ENCODE data around the gene SLC25A21.

Gene SLC25A21

DNA sequence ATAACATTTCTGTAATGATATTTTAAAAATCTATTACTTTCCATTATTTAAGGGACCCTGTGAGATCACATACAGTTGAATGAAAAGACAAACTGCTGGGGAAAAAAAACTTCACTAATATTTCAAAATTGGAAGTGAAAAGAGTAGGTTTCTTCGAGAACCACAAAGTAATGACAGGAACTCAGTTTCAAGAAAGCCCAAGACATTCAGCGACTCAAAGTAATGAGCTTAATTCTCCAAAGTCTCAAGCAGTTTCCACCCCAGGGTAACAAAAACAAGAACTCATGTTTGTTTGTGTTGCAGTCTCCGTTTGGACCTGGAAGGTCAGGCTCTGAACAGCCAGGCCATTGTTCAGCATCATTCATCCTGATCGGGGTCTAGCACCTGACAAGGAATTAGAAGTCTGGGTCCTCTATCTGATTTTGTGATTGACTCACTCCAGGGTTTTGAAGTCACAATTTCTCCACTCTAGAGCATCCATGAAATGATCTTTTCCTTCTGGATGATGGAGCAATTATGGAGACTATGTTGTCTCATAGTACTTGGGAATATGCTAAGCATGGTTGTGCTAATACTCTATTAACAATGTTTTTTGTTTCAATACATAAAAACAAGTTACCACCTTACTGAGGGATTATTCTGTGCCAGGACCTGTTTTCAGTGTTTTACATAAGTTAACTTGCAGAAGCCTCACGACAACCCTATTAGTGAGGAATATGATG is 126.9 kb downstream of the SLC25A21 start:
- DNase-seq (ENCODE audit: low read depth), result no peak

- no peak for DNase-seq (ENCODE audit: low read depth)
Measured at GRCh38 chr14:37037636-37038387, 134.6 kb downstream of the SLC25A21 start.

GRCh38 chr14:37036669-37037341 is 135.6 kb downstream of the SLC25A21 start:
- DNase-seq (ENCODE audit: low read depth), result no peak

GRCh38 chr14:37035401-37035800 is 137.0 kb downstream of the SLC25A21 start:
- no peak for DNase-seq (ENCODE audit: low read depth)

- no peak for DNase-seq (ENCODE audit: low read depth)
Measured at GRCh38 chr14:37034410-37035285, 137.8 kb downstream of the SLC25A21 start.

DNA sequence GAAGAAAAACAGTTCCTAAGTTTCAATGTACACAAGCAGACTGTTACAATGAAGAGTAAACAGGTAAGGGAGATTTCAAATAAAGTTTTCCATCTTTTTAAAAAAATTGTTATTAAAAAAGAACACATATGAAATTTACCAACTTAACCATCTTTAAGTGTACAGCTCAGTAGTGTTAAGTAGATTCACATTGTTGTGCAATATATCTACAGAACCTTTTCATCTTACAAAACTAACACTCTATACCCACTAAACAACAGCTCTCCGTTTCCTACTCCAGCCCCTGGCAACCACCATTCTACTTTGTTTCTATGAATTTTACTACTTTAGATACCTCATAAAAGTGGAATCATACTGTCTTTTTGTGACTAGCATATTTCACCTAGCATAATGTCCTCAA is 139.5 kb downstream of the SLC25A21 start:
- no peak for DNase-seq (ENCODE audit: low read depth)

DNA sequence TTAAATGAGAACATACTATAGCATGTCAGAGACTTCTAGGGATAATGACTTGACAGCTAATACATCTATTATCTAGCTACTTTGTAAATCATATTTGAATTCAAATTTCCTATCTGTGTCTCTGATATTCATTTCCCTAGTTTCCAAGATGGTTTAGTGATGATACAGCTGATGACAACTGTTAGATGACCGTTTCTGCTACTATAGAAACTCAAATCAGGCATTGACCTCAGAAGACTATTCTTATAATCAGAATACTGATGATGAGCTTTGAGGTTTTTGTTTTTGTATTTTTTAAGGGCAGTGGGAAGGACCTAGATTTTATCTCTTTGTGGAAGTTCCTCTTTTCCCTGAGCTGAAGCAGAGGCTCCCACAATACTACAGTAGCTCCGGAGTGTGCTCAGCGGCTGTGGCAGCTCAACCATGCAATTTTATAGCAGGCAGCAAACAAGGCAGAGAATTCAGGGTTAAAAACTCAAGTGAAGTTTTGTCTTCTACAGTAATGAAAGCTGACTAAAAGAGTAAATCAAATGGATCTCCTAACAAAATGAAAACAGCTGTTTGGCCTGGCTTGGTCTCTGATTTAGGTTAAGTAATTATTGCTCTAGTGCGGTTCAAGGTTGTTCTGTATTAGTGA is 145.1 kb downstream of the SLC25A21 start:
- no peak for DNase-seq (ENCODE audit: low read depth)

- no peak for DNase-seq (ENCODE audit: low read depth)
Measured at GRCh38 chr14:37023875-37024565, 148.4 kb downstream of the SLC25A21 start.

DNA sequence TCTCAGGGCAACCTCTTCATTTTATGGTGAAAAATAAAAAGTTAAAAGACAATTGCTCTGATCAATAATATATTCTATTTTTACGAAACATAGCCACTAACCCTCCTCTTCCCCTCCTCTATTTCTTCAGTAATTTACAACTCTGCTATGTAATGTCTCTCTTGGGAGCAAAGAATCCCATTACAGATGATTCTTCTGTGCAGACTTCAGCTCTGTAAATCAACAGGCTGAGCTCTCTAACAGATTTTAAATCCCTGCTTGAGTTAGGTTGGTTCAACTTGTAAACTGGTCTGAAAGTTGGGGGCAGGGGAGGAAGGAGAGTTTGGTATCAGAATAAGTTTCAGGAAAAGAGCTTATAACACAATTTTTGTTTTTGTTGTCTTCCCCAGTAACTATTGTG is 151.0 kb downstream of the SLC25A21 start:
- DNase-seq (ENCODE audit: low read depth), result no peak

DNA sequence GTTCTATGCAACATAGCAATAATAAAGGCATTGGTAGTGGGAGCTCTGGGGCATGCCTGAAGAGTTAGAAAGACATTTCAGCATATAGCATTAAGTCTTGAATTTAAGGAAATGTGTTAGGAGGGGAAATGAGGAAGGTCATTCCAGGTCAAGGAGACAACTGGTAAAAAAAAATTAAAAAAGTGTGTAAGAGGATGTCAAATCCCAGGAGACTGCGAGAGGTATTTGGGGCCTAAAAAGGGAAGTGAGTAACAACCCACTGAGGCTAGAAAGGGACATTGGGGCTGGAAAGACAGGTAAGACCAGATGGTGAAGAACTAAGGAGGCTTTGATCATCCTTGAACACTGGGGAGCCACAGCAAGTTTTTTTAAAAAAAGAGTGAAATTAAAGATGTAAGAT is 152.9 kb downstream of the SLC25A21 start:
- DNase-seq (ENCODE audit: low read depth), result no peak

DNA sequence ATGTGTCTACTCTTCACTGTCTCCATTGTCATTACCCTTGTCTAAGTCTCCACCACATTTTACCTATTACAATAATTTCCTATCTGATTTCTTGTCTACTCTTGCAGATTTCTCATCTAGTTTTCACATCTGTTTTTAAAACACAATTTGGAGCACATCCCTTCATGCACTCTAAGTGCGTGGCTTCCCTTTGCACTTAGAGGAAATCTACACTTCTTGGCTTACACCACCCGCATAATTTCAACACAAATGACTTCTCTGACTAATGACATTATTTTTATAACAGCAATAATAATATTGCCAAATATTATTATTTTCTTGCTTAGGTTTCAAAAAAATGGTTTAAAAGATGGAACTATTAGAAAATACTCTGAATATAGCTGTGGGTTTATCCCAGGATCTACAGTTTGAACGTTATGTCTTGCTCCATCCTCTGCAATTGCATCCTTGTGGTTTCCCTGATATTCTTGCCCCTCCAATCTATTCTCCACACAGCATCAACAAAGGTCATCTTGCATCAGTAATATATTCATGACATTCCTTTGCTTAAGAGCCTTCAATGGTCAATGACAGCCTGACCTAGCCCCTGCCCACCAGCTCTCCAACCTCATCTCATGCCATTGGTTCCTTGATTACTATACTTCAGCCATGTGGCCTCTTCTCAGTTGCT is 153.7 kb downstream of the SLC25A21 start:
- no peak for DNase-seq (ENCODE audit: low read depth)

GRCh38 chr14:37013078-37013477 is 159.3 kb downstream of the SLC25A21 start:
- DNase-seq (ENCODE audit: low read depth), result no peak

DNA sequence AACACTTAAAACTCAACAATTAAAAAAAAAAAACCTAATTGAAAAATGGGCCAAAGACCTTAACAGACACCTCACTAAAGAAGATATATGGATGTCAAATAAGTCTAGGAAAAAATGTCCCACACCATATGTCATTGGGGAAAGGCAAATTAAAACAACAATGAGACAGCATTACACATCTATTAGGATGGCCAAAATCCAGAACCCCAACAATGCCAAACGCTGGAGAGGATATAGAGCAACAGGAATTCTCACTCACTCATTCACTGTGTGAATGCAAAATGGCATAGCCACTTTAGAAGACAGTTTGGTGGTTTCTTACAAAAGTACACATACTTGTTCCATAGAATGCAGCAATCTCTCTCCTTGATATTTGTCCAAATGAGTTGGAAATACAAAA is 173.7 kb downstream of the SLC25A21 start:
- no peak for DNase-seq (ENCODE audit: low read depth)

- DNase-seq (ENCODE audit: low read depth), result no peak
Measured at GRCh38 chr14:36997843-36998242, 174.6 kb downstream of the SLC25A21 start.

DNA sequence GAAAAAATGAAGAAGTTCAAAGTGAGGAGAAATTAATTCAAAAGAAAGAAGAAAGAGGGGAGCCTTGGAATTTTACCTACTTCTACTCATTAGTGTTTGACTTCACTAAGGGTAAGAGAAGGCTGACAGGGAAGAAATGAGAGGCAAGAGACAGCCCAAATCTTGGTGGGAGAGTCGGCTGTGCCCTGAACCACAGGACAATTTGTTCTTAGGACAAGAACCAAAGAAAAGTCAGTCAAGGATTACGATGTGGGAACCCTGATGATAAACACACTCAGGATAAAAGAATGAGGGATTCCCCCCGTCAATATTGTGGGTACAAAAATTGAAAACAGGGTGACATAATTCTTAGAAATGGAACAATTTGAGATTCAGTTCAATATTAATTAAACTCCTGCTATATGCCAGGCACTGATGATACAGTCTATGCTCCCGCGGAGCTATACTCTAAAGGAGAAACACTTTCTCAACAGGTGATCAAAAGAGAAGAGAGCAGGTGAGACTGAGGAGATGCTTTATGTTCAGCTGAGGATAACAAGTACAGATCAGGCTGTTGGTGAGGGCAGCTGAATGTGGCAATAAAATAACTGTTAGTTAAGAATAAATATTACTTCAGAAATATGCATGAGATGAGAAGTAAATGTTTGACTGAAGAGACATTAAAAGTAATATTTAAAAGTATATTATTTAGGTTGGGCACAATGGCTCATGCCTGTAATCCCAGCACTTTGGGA is 175.4 kb downstream of the SLC25A21 start:
- DNase-seq (ENCODE audit: low read depth), result no peak

- no peak for DNase-seq (ENCODE audit: low read depth)
Measured at GRCh38 chr14:36996133-36996856, 176.1 kb downstream of the SLC25A21 start.

DNA sequence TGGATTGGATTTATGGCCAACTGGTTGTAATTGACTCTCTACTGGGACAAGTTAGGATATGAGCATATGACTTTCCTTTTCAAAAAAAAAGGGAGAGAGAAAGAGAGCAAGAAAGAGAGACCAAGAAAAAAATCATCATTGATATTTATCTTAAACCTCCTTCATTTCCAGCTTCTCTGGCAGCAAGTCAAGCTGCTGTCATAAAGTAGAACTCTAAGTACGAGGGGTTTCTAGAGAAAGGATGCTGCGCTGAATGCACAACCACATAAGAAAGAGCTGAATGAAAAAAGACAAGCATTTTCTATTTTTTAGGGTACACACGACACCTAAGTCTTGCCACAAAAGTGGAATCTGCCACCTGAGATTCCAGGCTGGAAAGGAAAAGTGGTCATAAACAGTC is 182.6 kb downstream of the SLC25A21 start:
- DNase-seq (ENCODE audit: low read depth), result no peak

DNA sequence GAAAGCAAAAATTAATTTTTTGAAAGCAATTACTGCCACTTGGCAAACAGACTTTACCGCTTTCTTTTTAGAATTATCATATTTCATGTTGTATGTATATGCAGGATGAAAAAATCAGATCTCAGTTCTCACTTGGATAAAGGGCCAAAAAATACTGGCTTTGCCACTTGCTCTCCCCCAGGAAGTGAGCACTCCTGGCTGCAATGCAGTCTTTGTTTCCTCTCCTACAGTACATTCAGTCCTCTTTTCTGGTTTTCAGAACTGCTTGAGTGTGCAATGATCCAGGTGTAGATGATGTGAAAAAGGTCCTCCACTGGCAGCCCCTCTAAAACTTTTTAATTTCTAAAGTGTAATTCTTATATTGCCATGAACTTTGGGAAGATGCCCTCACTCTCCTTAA is 183.4 kb downstream of the SLC25A21 start:
- DNase-seq (ENCODE audit: low read depth), result no peak

GRCh38 chr14:36988568-36988967 is 183.8 kb downstream of the SLC25A21 start:
- no peak for DNase-seq (ENCODE audit: low read depth)

Measured in stimulated activated CD8-positive, alpha-beta memory T cell treated with anti-CD3 and anti-CD28 coated beads, Interleukin-4, amount 100 ng/mL, for 24 hours (primary cell).